Cerebellar nuclear complex (tissue), 1 donor: ENCODE results near the gene GNAL.

ENCODE experiments used
- DNase-seq, 2 experiments: peaks; one replicate each; lab custom pipeline; 2025; lab: John Stamatoyannopoulos, UW

Gene GNAL

DNA sequence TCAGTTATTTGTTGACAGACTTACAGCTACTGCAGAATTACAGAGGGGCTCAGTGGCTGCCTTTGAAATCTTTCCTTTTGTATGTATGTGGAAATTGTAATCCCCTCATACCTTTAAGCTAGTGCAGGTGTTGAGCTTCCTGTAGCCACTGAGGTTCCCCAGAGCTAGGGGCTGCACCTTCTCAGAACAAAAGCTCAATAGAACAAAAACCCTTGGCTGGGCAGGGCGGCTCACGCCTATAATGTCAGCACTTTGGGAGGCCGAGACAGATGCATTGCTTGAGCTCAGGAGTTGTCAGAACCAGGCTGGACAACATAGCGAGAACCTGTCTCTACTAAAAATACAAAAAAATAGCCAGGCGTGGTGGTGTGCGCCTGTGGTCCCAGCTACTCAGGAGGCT, 120.8 kb downstream of the GNAL start:
- DNase-seq, result no peak

DNA sequence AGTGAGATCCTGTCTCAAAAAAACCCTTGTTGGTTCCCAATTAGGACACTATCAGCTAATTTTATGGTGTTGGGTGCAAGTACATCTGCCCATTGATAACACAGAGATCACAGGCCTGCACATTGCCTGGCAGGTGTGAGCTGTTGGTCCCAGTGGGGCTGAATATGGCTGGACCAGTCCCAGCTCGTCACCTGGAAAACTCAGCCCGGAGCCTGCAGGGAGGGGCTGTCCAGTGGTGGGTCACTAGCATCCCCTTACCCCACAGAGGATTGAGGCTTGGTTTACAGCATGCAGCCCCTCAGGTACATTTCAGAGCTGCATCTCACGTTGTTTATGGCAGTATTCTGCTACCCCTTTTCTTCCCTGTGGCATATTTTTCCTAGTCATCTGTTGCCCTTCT, 121.3 kb downstream of the GNAL start:
- no peak for DNase-seq

DNA sequence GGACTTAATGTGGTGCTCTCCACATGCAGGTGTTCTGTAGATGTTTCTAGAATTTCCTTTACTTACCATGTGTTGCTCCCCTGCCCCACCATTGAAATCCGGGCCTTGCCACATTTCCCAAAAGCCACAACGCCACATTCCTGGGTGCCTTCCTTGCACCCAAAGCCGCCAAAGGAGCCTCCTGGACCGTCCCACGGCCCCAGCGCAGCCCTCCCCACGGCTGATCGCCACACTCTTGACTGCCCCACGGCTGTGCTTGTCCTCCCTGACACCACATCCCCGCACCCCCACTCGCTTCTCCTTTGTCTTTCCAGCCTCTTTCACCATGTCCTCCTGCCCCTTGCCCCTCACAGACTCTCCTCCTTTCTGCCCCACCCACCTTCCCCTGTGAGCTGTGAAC, 121.9 kb downstream of the GNAL start:
- no peak for DNase-seq

DNA sequence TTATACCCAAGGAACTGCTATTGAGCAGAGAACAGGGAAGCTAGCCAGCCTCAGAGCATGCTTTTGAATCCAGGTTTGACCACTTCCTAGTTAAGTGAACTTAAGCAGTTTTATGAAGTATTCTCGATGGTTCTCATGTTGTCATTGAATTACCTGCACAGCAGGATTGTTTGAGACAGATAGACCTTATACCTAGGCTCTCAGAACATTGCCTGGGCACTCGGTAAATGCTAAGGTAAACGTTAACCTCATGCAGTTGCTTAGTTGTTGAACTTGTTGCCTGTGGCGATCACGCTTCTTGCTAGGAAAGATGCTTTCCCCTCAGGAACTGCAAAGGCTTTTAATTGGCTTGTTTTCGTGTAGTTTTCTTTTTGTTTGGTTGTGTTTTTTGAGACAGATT, 128.2 kb downstream of the GNAL start:
- DNase-seq, result no peak

DNA sequence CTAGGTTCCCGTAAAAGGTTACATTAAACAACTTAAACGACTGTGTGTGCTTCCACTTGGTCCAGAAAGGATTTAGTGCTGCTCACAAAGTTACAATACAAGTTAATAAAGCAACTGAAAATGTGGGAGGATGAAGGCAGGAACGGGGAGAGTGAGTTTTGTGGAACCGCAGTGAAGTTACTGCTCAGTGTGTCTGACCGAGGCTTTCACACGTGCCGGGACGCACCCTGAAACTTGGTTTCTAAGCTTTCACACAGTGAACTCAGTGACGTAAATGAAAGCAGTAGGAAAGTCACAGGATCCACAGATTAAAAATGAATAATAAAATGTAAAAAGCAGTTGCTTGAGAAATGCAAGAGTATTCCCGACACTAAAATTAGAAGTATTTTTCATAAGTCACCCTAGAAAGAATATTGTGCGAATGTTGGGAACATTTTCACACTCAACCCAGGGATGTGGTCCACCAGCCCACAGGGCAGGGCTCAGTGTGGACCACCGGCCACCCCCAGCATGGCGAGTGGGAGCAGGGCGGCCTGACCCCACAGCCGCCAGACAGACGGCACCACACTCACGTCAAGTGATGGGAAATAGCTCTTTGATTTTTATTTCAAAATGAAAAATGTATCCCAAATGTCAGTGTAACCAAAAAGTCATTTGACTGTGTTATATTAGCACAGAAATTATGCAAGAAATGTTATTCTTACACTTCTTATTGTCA, 129.6 kb downstream of the GNAL start:
- no peak for DNase-seq

DNA sequence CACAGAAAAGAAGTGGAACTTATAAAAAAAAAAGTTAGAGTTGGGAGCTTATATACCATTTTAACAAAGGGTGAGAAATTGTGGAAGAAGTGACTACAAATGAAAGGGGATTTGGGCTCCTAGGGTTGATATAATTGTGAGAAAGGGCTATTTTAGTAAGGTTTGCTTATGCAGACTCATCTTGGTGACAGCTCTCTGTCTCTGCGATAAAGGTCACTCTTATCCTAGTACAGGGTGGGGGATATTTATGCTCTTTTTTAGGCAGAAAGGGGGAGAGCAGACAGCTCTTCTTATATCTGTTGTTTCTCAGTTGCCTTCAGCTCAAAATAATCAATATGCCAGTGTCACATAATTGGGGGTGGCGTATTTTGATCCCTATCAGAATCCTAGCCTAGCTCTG, 130.9 kb downstream of the GNAL start:
- DNase-seq, result no peak

DNA sequence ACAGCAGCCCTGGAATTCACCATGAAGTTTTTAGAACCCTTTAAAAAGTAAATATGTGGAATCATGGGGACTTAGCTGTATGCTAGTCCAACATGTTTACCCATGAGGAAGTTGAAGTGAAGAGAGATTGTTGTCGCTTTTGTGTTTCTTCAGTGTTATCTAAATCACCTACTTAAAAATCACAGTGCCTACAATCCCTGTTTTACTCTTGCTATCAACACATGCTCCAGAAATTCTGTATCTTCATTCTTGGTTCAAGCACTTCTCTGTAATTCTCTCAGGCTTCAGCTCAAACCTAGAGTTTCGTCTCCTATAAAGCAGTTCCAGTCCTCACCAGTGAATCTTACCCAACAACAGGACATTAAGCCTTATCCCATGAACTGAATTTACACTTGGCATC, 131.6 kb downstream of the GNAL start:
- no peak for DNase-seq

DNA sequence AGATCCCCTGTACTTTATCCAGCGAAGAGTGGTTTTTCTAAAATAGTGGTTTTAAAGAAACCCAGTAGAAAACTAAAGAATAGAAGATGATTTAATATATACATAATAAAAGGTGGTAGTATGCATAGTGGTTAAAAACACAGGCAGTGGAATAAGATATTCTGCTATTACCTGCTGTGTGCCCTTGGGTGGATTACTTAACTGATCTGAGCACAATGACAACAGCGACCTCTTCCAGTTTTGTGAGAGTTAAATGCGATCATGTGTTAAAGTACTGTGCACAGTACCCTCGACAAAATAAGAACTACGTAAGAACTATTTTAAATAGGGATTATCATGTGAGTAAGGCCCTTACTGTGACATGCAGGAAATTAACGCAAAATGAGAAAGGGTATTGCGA, 132.1 kb downstream of the GNAL start:
- DNase-seq, result no peak

DNA sequence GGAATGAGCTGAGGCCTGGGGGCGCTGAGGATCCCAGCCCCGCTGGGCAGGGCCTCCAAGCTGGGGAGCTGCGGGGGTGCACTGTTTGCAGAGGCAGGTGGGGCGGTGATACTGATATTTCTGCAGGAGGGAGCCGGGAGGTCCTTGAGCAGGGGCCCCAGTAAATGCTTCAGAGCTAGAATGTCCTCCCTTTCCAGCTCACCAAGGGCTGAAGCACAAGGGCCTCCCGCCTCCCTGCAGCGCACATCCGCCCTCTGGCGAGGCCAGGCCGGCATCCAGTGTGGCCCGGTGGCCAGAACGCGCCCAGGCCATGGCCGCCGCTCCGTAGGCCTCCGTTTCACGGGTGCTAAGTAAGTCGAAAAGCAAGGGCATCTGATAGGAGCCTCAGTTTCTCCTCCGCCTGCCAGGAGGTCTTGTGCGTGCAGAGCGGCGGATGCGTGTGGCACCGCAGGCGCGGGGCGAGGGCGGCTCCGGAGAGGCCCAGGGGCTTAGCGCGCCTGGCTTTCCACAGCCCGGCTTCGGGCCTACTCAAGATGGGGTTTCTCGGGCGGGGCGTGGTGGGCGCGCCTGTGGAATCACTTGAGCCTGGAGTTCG, 132.7 kb downstream of the GNAL start:
- DNase-seq, result no peak

DNA sequence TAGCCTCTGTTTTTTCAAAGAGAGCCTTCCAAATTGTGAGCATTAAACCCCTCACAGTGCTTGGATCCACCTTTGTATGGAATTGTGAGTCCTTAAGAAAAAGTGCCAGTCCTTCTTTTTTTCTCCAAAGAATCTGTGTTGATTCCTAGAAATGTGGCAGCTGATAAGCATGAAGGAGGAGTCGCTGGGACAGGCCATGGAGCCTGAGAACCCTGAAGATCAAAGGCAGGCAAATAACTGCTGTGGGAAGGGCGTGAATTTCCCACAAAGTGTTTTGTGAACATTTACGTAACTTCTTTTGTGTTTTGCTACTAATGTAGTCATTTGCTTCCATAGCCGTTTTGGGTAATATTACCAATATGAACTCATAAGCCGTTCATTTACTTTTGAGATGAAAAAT, 134.5 kb downstream of the GNAL start:
- no peak for DNase-seq

DNA sequence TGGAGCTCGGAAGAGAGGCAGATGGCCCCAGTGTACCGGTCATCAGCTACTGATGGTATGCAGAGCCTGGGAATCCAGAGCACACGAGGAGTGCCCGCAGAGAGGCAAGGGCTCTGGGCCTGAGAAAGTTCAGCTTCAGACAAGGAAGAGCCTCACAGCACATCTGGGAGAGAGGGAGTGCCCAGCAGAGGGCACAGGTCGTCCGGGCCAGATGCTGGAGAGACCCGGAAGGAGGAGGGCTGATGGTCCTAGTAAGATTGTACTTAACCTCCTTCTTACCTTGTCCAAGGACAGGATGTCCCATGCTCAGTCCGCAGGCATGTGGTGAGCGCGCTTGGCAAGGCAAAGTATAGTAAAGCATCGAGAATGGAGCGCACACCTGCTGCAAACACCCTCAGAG, 137.8 kb downstream of the GNAL start:
- DNase-seq, result no peak

DNA sequence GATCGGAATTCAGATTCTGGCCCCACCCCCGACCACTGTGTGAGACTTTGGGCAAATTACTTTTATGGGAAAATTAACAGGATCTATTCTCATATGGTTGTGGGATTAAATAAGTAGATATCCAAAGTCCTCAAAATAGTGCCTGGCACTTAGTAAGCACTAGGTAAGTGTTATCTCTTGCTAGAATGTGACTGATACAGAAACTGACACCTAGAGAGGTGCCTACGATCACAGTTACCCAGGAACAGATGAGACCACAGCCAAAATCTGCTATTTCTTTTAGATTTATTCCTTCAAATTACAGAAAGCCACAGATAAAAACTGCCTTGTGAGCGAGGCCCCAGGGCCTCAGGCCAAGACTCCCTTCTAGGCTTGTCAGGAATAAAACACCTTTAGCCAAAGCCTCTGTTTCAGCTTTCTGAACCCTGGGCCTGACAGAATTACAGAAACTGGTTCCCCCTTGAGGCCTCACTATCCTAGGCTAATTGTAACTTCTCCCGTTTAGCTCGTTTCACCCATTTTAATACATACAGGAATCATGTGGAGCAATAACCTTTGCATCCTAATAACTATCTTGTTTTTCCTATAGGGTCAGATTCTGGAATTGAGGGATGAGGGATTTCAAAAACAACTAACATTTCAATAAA, 139.8 kb downstream of the GNAL start:
- no peak for DNase-seq

DNA sequence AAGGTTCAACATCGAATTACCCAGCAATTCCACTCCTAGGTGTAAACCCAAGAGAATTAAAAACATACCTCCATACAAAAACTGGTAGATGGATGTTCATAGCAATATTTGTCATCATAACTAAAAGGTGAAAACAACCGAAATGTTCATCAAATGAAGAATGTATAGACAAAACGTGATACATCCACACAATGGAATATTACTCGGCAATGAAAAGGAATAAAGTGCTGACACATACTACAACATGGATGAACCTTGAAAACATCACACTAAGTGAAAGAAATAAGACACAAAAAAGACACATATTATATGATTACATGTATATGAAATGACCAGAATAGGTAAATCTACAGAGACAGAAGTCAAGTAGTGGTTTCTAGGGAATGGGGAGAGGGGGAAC, 141.5 kb downstream of the GNAL start:
- DNase-seq, result no peak

DNA sequence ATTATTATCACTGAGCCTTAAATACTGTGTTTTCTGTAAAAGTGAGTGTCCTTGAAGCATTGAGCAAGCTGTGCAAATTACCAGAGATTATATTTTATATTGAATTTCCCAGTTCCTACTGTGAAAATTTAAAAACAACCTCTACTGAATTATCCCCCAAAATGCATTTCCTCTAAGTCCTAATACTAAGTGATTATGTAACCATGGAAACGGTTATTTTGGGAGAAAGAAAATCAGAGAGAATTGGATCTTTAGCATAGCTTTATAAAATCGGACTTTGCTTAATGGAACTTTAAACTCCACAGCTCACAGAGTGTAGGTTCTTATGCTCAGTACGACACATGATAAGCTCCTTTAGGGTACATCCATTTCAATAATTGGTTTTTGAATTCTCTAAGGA, 142.9 kb downstream of the GNAL start:
- no peak for DNase-seq

DNA sequence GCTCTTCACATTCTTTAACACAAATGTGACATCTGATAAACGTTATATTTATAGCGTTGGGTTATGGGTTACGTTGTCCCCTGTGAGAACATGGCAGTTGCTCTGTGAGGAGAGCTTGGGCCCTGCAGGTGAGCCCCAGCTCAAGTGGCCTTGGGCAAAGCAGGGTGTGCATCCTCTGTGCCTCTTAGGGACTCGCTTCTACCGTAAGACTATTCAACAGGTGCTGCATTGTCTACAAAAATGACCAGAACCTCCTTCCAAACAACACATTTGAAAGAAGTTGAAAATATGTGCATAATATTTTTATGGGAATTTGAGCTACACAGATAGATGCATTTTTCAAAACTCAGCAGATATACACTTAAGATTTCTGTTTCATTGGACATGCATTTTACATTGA, 145.7 kb downstream of the GNAL start:
- no peak for DNase-seq

DNA sequence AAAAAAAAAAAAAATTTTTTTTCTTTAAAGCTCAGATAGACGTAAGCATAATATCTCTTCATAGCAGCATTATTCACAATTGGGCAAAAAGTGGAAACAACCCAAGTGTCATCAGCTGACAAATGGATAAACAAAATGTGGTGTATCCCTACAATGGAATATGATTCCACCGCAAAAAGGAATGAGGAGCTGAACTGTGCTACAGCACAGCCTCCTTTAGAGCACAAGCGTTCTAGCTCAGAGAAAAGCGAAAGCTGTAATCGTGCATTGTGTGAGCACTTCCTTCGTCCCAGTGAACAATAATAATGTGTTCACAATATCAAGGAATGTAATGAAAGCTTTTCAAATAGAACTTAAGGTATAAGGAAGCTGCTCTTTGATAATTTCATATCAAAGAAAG, 150.5 kb downstream of the GNAL start:
- no peak for DNase-seq

DNA sequence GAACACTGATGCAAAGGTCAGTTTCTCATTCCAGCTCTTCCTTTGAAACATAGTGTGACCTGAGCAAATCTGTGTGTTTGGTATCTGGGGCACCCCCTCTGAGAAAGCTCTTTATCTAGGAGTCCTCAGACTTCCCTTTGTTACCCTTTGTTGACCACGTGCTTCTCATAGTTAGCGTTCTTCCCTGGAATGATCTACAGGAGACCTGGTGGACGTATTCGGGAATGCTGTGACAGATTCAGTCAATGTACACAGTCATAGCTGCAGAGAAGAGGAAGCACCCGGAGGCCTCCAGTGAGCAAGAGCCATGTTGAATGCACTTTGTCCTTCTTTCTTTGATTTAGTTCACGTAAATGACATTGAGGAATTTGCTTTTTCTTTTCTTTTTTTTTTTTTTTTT, 151.4 kb downstream of the GNAL start:
- DNase-seq, result no peak

DNA sequence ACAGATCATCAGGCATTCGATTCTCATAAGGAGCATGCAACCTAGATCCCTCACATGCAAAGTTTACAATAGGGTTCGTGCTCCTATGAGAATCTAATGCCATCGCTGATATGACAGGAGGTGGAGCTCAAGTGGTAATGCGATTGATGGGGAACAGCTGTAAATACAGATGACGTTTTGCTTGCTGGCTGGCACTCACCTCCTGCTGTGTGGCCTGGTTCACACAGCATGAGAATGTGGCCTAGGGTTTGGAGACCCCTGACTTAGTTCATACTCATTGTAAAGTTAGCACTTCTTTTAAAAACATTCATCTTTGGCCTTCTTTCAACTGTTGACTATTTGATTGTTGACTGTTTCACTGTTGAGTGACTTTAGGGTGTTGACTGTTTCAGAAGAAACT, 153.5 kb downstream of the GNAL start:
- DNase-seq, result no peak

DNA sequence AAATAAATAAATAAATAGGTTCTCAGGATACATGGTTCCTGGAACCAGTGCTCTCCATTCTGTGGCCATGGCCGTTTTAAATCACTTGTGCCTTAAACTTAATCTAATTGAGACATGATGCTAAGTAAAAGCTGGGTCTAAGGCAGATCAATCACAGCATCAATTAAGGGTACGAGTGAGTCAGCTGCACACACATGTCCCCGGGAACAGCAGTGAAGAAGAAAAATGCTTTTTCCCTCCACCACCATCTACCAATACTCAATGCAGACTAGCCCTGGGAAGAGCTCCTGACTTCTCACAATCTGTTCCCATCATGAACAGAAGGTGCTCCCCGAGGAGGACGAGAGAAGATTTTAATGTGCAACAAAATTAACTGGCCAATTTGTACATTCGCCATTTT, 155.4 kb downstream of the GNAL start:
- no peak for DNase-seq

DNA sequence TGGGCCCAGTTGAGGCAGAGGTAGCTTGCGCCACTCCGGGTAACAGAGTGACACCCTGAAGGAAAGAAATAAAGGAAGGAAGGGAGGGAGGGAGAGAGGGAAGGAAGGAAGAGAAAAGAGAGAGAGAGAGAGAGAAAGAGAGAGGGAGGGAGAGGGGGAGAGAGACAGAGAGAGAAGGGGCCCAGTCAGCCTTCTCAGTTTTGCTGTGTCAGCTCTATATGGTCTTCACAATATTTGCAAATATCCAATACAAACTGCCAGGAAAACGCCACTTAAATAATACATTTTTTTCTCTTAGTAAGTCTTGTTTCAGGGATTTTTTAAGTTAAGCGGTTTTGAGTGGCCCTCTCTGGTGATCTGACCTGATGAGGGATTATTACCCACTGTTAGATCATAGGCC, 156.6 kb downstream of the GNAL start:
- DNase-seq, result no peak

DNA sequence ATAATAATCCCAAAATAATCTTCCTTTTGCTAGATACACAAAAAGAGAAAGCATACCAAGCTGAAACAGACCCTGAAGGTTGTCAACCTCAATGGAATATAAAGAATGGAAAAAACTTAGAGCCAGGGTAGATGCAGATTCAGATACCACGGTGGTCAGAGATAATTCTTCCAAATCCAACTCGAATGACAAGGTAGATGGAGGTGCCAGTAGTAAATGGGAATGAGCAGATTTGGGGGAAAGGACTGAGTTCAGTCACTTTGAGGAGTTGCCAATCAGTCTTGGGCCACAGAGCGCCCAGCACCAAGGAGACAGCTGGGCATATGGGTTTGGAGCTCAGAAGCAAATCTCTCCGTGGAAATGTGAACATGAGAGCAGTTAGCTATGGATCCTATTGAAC, 158.7 kb downstream of the GNAL start:
- no peak for DNase-seq

DNA sequence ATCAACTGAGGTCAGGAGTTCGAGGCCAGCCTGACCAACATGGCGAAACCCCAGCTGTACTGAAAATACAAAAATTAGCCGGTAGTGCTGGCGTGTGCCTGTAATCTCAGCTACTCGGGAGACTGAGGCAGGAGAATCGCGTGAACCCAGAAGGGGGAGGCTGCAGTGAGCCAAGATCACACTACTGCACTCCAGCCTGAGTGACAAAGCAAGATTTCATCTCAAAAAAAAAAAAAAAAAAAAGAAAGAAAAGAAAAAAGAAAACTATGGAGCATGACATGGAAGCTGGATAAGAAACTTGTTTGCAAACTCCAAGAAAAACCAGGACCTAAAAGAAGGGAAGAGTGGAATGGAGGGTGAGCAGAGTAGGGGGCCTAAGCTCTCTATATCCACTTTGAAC, 160.2 kb downstream of the GNAL start:
- no peak for DNase-seq

DNA sequence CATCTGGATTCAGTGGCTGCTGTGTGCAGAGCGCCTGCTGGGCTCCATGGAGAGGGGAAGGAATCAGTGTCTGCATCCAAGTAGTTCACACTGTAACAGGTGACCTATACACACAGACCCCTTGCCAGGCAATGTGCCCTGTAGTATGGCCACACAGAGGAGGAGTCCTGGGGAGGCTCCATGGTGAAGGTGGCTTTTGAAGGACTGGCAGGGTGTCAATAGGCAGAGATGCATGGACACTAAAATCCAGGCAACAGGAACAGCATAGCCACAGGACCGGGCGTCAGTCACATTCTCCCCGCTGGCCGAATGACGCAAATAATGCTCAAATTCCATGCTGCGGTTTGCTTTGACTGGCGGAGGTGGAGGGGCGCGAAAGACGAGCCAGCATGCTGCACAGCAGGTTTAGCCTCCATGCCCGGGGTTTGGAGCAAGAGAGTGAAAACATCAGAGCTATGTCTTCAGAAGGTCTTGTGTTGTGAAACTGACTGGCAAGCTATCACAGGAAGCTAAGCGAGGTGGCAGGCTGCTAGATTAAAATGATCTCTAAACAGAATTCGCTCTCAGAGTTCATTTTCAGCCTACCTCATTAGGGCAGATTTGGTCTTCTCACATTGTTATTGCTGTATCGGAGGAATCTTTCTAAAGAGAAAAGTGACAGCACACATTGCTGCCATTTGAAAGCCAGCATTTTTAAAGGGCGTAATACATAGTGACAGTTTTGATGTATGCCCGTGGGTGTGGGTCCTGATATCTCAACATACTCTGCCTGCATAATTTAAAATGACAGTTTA, 161.0 kb downstream of the GNAL start:
- DNase-seq, result peak in 1 of 2 experiments; percentile 67
